ENCODE measurements around the gene MACROD1. TPM values are rescaled to one million over a fixed set of nuclear protein-coding genes. Genes with fewer than 3 reads are reported as not detected.

Gene MACROD1
- total RNA-seq, 2 donors from 2014 or later: 24.7 to 65.4 TPM

DNA sequence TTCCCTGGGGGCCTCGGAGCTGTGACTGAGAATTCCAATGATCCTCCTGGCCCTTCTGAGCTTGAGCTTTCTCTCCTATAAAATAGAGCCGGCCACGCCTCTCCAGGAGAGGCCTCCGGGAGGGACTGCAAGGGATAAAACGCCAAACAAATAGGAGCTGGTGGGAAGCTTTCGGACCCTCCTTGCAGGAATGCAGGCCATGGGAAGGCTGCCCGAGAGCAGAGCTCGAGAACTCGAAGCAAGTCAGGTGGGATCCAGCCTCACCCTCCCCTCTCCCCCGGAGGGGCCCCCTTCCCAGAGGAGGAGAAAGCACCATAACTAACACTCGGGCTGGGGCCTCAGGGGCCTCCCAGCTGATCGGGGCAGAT is 95.6 kb downstream of the MACROD1 start:
- intact Hi-C loops (cut with DNase I): no loop called here
- WGBS, 2 donors: 85 to 92% methylated on average over 11 to 12 of the region's 12 CpGs
- no peaks in the 10 kb centered on the region for H3K27me3 ChIP-seq

GRCh38 chr11:64069401-64070313 is 96.3 kb downstream of the MACROD1 start:
- TF ChIP-seq POLR2A (IDR thresholded peaks at IDR 0.05) (no peak), CTCF (IDR thresholded peaks at IDR 0.05) (no peak)
- Histone ChIP-seq H3K36me3 (replicated peaks in 1 of 2; ENCODE audit: insufficient read depth in 1 of 2, low read depth in 2 of 2) (no peaks in the 10 kb centered on the region), H3K27me3 (no peaks in the 10 kb centered on the region), H3K4me1 (peaks cover 13% of the 10 kb centered on the region), H3K9me3 (no peaks in the 10 kb centered on the region), H3K4me3 (no peak overlapping the region), H3K27ac (no peak overlapping the region)
- DNase-seq (no peak), ATAC-seq (no peak)
- WGBS, 2 donors: 80 to 93% methylated on average over 14 to 23 of the region's 23 CpGs
- intact Hi-C loops (cut with DNase I): no loop called here

More for the DNA sequence above, 95.6 kb downstream of the MACROD1 start:
- ATAC-seq (no peak), DNase-seq (no peak)
- no peaks in the 10 kb centered on the region for H3K9me3 ChIP-seq
- no peak overlapping the region for H3K27ac ChIP-seq
- H3K36me3 ChIP-seq (replicated peaks in 1 of 2; ENCODE audit: insufficient read depth in 1 of 2, low read depth in 2 of 2): no peaks in the 10 kb centered on the region
- no peak overlapping the region for H3K4me3 ChIP-seq
- TF ChIP-seq CTCF (IDR thresholded peaks at IDR 0.05) (no peak), POLR2A (IDR thresholded peaks at IDR 0.05) (no peak)
- H3K4me1 ChIP-seq: peaks cover 13% of the 10 kb centered on the region

GRCh38 chr11:64068705-64069400 is 97.1 kb downstream of the MACROD1 start:
- H3K36me3 ChIP-seq (replicated peaks in 1 of 2; ENCODE audit: insufficient read depth in 1 of 2, low read depth in 2 of 2): no peaks in the 10 kb centered on the region
- H3K27ac ChIP-seq: no peak overlapping the region
- WGBS, 2 donors: 89 to 93% methylated on average over 16 to 20 of the region's 20 CpGs
- peaks cover 13% of the 10 kb centered on the region for H3K4me1 ChIP-seq
- no peak overlapping the region for H3K4me3 ChIP-seq
- ATAC-seq: no peak
- no peaks in the 10 kb centered on the region for H3K9me3 ChIP-seq
- TF ChIP-seq POLR2A (IDR thresholded peaks at IDR 0.05): no peak
- TF ChIP-seq CTCF (IDR thresholded peaks at IDR 0.05): no peak
- intact Hi-C loops (cut with DNase I): no loop called here
- H3K27me3 ChIP-seq: no peaks in the 10 kb centered on the region
- no peak for DNase-seq

GRCh38 chr11:64067230-64067993 is 98.5 kb downstream of the MACROD1 start:
- no peak for DNase-seq
- 75 to 82% methylated on average over 17 to 25 of the region's 26 CpGs for WGBS, 2 donors
- ATAC-seq: no peak
- Histone ChIP-seq H3K4me1 (peaks cover 12% of the 10 kb centered on the region), H3K4me3 (no peak overlapping the region), H3K36me3 (replicated peaks in 1 of 2; ENCODE audit: insufficient read depth in 1 of 2, low read depth in 2 of 2) (no peaks in the 10 kb centered on the region), H3K27me3 (no peaks in the 10 kb centered on the region), H3K9me3 (no peaks in the 10 kb centered on the region), H3K27ac (no peak overlapping the region)
- TF ChIP-seq CTCF (IDR thresholded peaks at IDR 0.05) (no peak), POLR2A (IDR thresholded peaks at IDR 0.05) (no peak)
- intact Hi-C loops (cut with DNase I): no loop called here
